DMS153 treated with DMSO at 0.1 percent for 48 hours (cell line): Measurements from ENCODE around the gene PEAK1.
"Not testable (repeated sequence)": the region's sequence is repeated elsewhere in the genome, so short reads cannot be mapped to it uniquely, and the experiment has no call there.

Experiments
- DNase-seq: peaks from one replicate; lab custom pipeline; 2025; ENCODE audit not compliant: unreplicated experiment; lab: John Stamatoyannopoulos, UW

PEAK1 gene

DNA sequence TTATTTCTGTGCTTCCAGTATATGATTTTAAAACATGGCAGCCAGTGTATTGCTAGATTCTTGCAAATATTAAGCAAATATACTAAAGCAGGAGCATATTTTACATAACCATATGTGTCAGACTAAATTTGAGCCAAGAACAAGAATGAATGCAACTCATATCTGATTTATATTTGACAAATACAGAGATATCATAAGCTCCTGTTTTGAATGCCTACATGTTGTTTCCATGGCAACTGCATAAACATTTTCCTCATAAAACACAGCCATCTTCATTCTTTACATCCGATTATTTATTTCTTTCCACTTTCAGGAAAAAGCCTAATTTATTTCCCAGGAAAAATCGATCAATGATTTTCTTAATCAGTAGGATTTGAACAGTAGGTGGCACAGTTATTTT lies 176.8 kb downstream of the PEAK1 start:
- DNase-seq: no peak

DNA sequence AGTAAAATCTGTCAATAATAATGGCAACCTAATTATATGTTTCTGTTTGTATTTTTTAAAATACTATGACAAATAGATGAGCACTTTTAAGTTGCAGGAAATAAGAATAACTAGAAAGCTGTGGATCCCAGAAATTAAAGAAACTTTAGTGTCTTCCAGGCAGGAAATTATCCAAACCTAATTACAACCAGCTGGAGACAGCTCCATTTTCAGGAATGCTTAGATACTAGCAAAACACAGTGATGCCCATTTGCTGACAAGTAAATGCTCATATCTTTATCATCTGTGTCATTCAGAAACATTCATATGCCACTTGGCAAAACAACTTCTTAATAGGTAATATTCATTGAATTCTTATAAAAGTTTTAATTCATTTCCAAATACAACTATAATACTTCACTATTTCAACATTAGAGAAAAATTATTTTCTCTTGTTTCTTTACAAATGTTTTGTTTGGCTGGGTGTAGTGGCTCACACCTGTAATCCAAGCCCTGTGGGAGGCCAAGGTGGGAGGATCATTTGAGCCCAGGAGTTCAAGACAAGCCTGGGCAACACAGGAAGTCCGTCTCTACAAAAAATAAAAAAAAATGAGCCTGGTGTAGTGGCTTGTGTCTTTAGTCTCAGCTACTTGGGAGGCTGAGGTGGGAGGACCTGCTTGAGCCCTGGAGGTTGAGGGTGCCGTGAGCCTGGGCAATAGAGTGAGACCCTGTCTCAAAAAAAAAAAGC lies 179.9 kb downstream of the PEAK1 start:
- DNase-seq: no peak

DNA sequence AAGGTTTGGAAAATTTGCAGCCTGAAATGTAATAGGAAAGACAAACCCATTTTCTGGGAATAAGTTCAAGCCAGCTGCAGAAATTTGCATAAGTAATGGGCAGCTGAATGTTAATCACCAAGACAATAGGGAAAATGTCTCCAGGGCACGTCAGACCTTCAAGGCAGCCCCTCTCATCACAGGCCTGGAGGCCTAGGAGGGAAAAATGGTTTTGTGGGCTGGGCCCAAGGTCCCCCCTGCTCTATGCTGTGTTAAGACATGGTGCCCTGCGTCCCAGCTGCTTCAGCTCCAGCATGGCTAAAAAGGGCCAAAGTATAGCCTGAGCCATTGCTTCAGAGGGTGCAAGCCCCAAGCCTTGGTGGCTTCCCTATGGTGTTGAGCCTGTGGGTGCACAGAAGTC lies 184.3 kb downstream of the PEAK1 start:
- DNase-seq: no peak

DNA sequence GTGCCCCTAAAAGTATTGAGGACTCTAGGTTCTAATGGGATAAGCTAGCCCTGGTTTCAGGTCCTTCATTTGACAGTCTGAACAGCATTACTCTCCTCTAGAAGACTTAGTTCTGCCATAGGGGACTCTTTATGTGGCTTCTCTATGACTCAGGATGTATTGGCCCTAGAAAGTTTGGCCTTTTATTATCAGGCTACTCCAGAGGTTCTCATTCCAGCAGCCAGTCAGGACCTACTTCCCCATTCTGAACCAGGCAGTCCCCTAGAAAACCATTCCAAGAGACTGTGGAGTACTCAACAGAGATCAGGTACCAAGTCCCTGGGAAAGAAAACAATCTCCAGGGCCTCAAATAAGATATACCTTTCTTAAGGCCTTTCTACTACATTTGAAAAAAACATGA lies 191.1 kb downstream of the PEAK1 start:
- DNase-seq: no peak

DNA sequence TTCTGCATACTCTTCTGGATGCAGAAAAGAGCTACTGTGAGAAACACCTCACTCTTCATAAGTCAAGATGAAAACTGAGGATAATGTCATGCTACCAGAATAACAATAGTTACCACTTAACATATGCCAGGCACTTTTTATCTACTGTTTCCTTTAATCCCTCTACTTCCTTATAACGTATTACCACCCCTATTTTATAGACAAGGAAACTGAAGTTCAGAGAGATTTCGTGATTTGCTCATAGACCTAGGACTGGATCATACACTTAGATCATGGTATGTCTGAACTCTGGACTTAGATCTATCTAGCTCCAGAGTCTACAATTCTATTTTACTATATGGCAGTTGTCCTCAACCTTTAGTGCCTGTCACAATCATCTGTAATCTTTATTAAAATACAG lies 193.3 kb downstream of the PEAK1 start:
- no peak for DNase-seq

DNA sequence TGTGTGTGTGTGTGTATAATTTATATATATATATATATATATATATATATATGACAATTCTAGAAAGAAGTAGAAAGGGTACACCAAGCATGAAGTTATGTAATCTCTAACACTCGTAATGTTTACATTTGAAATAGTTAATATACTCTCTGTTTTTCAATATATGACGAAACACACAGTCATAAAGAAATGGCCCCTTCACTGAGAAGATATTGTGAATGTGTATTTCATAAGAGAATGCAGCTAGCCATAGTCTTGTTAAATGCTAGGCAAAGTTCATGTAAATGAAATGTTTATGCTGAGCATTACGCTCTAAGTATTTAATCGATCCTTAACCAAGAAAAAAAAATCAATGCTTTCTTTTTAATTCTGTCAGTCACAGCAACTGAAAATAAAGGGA lies 194.3 kb downstream of the PEAK1 start:
- no peak for DNase-seq

DNA sequence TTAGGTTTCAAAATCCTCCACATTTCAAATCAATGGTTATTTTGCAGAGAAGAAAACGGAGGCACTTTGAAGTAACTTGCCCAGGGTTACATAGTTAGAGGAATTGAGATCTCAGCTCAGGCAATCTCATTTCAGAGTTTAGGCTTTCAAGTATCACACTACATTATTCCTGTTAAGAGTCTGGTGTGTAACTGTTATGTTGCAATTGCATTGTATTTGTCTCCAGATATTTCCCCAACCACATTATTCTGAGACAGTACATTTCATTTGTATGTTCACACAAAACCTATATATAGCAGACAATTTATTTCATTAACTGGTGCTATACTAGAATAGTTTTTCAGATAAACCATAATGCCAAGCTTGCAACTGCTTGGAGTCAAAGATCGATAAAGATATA lies 194.8 kb downstream of the PEAK1 start:
- DNase-seq: no peak

DNA sequence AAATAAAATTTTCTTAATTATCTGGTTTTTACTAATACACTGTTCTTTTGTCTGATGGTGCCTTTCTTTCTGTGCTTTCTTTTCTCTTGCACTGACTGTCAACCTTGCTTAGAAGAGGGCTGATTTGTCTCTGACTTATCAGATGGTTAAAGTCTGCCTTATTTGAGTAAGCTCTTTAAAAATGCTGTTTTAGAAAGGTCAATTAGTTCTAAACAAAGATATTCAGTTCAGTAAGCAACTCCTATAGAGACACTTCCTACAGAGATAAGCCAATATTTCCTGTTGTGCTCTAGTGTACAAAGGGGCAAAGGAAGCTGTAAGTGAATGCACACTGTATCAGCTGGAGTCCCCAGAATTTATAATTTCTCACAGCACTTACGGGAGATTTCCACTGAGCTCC lies 195.6 kb downstream of the PEAK1 start:
- no peak for DNase-seq

DNA sequence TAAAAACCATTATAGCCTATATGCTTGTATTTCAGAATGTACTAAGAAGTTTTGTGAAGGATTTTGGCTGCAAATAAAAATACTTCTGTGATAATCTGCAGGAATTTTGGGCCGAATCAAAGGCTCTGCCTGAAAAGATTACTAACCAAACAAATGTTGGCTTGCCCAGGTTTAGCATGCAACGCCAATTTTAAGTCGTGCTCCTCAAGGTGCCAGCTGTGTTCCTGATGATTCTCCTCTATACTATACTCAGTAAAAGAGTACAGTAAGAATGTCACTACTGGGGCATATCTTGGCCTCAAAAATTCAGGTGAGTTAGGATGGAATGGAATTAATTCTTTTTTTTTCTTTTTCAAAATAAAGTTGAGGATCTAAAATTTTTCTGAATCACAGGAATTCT lies 198.2 kb downstream of the PEAK1 start:
- no peak for DNase-seq

DNA sequence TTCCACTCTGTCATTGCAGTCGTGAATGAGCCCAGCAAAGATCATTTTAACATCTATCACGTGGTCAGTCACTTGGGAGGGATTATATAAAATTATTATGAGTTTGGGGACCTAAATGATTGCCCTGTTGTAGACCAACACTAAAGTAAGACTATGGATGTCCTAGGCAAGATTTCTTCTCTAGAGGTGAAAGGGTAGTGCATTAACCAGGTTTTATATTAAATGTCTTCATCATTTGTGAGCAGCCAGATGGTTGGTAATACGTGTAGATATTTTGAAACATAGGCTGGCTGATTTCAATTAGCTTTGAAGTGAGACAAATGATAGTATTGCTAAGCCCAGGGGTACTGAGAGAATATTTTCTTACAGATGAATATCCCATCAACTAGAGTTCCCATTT lies 198.7 kb downstream of the PEAK1 start:
- DNase-seq: no peak

DNA sequence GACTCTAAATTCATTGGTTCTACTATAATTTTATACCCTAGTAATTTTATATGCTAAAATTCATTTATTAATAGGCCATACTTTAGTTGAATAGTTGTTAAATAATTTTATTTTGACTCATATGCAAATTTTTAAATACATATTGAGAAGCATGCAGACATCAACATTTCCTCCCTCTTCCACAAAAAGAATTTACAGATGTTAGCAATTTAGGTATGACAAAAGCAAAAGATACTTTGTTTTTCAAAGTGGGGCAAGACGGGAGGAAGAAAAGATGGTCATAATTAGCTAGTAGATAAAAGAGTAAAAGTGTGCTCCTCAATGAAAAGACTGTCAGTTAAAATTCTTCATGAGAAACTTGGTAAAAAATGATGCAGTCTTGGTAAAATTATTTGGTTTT lies 200.1 kb downstream of the PEAK1 start:
- DNase-seq: no peak

DNA sequence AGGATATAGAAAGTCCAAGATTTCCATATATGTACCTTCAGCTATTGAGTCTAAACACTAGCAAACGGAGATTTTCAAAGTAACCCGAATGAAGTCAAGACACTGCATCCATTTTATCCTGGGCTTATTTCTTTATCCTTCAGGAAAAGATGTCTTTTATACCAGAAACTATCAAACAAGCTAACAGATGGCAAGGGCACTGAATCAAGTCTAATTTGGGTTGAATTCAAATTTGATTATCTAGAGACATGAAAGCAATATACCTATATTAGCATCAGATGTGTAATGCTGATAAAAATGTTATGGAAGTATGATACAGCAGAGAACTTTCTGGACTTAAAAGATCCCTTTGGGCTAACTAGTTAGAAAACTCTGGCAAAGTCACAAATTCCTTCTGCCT lies 210.7 kb downstream of the PEAK1 start:
- no peak for DNase-seq

DNA sequence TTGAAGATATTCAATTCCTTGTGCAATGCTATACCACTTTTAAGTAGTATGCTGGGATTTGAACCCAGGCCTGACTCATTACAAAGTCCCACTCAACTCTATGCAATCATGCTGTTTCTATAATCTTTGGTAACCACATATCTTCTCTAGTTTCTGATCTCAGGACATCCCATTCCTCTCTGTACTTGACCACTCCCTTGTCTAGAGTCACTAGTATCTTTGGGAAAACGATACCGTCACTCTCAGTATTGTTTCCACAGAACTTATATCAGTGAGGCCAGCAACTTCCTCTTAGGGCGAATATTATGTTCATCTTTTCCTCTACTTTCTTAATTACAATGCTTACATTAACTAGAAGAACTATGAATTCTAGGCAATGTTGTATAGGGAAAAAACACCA lies 211.7 kb downstream of the PEAK1 start:
- no peak for DNase-seq

DNA sequence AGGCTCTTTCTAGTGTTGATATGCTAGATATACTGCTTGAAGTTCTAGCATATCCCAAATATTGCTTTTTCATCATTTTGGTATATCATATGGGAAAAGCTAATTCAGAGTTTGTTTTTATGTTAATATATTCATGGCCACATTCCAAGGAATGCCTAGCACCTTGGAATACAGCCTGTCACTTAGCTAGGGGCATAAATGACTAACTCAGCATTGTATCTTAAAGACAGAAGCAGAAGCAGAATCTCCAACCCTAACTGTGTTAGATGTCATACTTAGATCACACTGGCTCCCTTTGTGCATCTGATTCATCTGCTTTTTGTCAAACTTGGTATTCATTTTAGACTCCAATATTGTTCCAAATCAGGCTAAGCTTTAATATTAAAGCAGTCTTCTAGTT lies 218.2 kb downstream of the PEAK1 start:
- DNase-seq: no peak

DNA sequence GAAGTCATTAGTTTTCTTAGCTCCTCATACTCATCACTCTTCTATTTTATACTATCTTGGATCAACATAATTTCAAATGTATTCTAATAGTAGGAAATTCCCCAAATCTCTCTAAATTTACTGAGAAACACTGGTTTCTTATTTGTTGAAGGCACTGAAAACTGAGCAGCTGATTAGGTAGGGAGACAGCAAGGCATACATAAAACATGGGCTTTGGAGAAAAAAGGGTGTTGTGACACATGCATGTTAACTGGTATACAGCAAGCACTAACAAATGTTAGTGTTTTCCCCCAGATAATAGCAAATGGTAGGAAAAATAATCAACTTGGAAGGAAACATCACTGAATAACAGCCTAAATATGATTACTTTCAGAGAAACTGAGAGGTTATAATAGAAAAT lies 223.5 kb downstream of the PEAK1 start:
- DNase-seq: no peak

DNA sequence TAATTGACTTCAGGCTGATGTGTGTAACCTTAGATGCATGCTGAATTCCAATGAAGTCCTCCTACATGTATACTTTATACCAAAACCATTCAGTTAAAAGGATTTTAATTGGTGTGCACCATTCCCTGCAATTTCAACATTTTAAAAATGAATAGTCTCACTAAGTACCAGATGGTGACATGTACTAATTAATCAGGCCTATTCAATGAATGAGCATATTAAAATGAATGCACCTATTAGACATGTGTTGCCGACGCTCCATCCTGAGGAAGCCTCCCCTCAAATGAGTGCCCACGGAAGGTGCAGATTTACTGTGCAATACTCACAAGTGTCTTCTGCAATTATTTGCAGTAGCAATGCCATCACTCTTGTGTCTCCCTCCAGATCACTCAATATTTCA lies 224.3 kb downstream of the PEAK1 start:
- DNase-seq: no peak

DNA sequence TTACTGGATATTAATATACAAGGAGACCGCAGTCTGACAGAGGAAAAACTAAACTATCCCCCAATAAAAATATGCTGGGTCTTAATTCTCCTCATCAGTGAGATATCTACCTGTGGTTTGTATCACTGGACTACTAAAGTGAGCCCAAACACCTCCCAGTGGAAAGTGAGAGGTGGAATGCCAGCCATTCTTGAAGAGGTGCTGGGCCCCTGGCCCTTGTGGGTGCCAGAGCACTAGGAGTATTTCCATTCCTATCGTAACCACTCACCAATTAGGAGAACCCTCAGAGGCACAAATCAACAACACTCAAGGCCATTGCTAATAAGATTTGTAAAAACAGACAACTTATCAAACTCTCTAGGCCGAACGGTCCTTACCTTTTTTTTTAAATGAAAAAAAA lies 227.5 kb downstream of the PEAK1 start:
- no peak for DNase-seq

DNA sequence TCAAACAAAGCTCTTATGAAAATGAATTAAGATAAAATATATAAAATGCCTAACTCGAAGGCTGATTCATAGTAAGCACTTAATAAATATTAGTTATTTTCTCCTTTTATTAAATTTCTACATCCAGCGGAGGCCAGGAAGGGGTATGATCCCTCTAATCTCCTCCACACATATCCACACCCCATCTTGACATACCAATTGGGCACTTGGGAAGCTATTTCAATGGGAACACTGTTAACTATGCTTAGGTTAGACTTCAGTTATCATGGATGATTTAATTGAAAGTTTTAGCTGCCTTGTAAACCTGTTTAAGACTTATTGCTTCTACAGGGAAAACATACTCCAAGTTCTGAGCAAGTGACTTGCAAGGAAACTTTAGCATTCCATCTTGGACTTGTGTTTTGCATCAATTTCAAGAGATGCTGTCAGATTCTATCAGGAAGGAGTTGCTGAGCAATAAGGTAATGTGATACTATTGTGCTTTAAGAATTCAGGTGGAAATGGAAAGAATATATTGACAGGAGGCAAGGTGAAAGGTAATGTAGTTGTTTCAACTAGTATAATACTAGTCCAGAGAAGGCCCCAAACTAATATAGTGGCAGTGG lies 228.6 kb downstream of the PEAK1 start:
- DNase-seq: no peak

DNA sequence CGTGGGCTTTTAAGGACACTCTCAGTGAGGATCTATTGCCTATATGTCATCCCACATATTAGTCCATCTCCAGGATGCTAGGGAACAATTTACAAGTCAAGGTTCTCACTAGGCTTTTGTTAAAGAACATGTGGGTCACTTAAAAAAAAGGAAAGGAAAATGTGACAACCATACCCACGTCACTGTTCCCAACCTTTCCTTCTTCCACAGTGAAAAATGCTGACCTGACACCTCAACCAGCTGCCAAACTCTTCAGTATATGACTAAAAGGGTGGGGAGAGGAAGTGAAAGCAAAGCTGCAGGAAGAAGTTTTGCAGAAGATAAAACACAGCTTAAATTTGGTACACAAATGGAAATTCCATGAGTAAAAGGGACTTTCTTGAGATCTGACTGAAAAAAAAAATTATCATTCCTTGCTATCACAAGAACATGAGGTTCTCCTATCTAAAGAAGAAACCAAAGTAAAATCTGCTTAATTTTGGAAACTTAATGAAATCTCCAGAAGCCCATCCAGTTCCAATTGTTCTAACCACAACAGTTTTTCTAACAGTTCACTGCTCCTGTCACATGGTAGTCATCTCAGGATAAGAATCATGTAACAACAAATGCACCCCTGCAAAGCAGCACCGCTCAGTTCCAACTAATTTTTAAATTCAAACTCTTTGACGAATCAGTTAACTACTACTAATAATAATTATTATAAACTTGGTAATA lies 232.0 kb downstream of the PEAK1 start:
- no peak for DNase-seq

DNA sequence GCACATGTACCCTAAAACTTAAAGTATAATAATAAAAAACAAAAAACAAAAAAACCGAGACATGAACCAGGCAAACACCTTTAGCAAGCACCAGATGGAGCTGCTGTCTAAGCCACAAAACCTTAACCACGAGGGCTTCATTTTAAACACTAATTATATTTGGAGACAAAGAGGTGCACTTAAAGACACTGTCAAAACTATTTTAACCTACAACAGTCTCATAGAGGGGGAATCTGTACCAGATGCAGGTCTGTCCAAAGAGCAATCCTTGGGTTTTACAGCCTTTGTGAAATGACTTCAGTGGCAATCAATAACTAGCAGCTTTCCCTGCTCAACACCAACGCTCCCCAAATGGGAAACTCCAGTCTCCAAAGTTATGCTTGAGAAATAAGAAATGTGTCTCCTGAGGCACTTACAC lies 233.3 kb downstream of the PEAK1 start:
- no peak for DNase-seq

DNA sequence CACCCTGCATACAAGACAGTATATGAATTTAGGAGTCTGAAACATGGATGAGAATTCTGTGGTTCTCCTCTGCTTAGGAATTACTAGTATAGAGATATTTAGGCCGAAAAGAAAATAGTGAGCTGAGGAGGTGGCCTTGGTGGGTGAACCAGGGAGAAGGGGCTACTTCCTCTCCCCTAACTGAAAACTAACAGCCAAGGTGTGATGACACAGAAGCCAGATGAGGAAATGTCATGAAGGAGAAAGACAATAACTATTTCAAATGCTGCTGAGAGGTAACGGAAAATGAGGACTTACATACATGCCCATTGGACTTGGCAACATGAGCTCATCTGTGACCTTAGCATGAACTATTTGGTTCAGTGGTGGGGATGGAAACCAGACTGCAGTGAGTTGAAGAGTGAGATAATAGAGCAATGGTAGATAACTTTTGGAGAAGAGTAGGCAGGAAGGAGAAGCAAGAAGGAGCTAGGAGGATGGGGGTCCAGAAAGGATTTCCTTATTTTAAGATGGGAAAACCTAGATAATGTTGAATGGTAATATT lies 234.6 kb downstream of the PEAK1 start:
- no peak for DNase-seq

DNA sequence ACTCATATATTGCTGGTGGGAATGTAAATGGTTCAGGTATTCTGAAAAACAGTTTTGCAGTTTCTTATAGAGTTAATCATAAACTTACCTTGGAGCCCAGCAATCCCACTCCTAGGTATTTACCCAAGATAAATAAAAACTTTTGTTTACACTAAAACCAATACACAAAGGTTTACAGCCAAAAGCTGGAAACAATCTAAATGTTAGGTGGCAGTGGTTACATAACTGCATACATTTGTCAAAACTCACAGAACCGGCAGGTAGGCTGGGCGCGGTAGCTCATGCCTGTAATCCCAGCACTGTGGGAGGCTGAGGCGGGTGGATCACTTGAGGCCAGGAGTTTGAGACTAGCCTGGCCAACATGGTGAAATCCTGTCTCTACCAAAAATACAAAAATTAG lies 235.6 kb downstream of the PEAK1 start:
- DNase-seq: not testable (repeated sequence)
